GM10266 (cell line): ENCODE data around the gene CTSA.
"Not testable (repeated sequence)": the region's sequence is repeated elsewhere in the genome, so short reads cannot be mapped to it uniquely, and the experiment has no call there.

Source experiments
- DNase-seq: peaks from one replicate; pipeline ENCODE4 v3.0.0; 2012; ENCODE audit errors: extremely low spot score
- CTCF ChIP-seq: IDR thresholded peaks from 2 replicates; pipeline ENCODE4 v1.5.1; 2012; ENCODE audit warnings: mild to moderate bottlenecking, low read depth; ENCODE audit not compliant: control insufficient read depth, insufficient read depth; ENCODE audit errors: missing control alignments

Gene CTSA

GRCh38 chr20:45927071-45927878 is 36.1 kb downstream of the CTSA start:
- TF ChIP-seq CTCF = no peak
- DNase-seq = no peak

GRCh38 chr20:45931680-45932079 is 40.5 kb downstream of the CTSA start:
- DNase-seq = not testable (repeated sequence)

DNA sequence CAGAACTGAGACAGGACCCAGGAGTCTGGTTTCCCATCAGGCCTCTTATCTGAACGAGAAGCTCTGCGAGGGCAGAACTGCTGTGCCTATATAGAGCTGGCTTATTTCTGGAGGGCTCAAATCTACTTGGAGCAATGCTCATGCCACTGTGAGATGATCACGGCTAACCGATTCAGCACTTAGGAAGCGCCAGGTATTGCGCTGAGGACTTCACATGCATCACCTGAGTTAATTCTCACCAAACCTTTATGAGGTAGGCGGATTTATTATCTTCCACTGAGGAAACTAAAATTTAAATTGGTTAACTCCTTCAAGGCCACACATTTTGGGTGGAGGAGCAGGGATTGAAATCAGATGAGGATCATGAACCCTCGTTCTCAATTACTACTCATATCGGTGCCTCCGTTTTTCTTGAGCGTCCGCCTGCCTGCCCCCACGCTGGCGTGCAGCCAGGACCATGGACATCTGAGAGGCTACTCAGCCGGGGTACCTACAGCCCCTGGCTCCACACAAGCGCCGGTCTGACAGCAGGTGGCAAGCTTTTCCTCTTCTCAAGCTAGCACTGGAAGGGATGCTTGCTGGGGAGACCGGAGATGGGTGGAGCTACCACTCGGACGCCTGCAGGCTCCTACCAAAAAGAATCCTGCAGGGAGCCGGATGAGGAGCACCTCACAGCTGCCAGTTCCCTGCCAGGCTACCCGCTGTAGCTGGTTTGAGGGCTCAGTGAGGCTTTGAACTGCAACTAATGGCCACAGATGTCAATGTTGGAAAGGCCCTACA is 42.3 kb downstream of the CTSA start:
- peak; percentile 80 for DNase-seq
- TF ChIP-seq CTCF = peak; percentile 52

GRCh38 chr20:45934046-45934585 is 43.0 kb downstream of the CTSA start:
- no peak for DNase-seq
- no peak for TF ChIP-seq CTCF

DNA sequence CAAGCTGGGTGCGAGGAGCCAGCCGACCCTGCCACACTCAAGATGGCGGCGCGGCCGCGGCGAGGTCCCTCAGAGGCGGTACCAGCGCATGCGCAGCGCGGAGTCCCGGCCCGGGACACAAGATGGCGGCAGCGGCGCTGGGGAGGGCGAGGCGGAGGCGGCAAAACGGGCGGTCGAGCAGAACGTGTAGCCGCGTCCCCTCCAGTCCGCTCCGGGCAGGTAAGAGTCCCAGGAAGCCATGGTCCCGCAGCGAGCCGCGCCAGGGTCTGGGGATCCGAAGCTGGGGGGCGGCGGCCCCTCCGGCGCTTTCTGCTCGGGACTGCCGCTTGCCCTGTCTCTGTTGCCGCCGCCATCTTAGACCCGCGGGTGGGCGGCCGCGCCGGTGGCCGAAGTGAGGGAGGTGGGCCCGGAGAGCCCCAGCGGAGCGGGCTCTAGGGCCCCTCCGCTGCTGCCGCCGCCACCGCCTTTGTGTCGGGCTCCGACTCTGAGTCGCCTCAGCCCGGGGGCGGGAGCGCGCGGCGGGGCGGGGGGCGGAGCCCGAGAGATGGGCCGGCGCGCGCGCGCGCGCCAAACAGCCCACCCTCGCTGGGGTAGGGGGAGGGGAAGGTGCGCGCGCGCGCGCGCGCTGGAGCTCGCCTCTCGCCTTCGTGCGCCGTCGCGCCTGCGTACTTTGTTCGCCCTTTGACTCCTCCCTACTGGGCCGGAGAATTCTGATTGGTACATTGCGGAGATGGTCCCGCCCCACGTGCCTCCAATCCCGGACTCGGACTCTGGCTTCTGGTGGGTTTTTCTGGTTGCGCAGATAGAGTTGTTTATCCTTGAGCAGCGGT is 43.7 kb downstream of the CTSA start, which contains the start of gene PCIF1:
TSS of gene PCIF1 (plus strand) at position 98 of the 830 bp plus-strand sequence. CDS start 4,317 bp downstream, outside the sequence.
- no peak for TF ChIP-seq CTCF
- peak; percentile 100 for DNase-seq

GRCh38 chr20:45935416-45936046 is 44.4 kb downstream of the CTSA start:
- no peak for TF ChIP-seq CTCF
- no peak for DNase-seq

DNA sequence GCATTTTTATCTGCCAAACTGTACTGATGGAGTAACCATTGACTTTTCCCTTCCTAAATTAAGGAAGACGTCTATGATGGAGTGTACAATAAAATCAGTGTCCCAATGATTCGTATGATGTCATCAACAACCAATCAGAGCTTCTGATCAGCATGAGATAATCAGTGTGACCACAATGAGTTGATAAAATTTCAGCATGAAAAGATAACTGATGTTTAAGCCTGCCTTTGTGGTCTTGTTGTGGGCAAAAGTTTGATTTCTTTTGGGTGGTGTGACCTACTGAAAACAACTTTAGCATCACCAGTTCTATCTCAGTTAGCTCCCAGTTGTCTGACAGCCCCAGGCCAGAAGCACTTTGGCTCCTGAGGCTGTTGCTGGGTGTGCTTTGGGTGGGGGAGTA is 46.6 kb downstream of the CTSA start:
- TF ChIP-seq CTCF = no peak
- DNase-seq = no peak
